ENCODE results near the gene TTC28.

The TTC28 gene

DNA sequence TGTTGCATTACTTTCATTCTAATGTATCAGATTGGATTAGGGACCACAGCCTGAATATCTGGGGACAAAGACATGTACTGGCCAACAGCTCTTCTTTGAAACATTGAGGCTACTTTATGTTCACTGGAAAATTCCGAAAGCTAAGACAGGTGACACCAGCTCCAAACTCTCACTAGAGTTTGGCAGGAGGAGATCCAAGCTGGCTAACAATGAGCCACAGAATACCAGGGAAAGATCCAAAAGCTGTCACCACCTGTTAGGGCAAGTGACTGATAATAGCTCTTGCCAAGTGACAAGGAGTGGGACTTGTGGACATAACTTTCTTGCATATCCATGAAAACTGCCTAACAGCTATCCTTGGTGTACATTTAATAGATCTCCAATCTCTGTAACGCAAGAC is 333.3 kb downstream of the TTC28 start:
- DNase-seq, result no peak

DNA sequence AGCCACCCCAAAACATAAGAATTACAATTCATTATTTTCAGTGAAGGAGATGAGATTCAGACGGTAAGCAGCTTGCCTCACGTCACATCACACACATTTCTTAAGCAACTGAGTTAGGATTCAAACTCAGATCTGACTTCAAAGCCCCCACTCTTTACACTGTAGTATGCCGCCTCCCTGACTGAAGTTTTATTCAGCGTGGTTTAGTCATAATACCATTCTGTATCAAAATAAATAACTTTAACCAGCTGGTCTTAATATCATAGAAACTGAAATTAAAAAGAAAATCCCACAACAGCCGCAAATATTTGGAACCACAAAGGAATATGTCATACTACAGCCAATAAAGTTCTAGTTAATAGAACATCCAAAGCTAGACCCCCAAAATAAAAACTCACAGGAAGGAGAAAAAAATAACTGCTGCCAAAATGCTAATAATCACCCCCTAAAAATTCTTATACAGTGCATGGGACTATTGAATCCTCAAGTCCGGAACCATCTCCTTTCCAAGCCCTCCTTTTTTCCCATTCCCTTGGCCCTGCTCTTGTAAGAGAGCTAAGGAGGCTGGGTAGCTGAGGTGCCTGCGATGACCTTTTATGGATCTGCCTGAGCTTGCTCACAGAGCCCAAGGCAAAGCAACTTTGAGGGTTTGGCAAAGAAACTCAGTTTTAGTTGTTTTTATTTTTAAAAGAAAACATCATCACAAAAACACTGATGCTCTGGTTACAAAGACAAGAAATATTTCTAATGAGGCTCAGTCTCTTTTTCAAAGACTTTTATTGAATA is 334.5 kb downstream of the TTC28 start:
- DNase-seq, result no peak

DNA sequence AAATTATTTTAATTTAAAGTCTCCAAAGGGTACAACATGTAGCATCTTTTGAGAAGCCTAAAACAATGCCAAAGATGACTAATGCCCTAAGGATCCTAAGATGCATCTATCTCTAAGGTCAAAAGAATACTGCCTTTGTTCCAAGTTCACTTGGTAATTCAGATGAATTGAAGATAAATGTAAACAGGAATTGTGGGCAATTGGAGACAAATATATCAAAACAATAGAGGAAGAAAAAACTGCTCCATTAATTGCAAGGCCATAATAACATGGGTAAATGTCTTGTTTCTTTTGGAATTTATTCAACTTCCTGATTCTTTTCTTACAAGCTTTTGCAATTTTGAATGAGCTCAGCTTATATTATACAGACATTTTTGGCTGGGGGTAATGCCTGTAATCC is 338.6 kb downstream of the TTC28 start:
- no peak for DNase-seq

DNA sequence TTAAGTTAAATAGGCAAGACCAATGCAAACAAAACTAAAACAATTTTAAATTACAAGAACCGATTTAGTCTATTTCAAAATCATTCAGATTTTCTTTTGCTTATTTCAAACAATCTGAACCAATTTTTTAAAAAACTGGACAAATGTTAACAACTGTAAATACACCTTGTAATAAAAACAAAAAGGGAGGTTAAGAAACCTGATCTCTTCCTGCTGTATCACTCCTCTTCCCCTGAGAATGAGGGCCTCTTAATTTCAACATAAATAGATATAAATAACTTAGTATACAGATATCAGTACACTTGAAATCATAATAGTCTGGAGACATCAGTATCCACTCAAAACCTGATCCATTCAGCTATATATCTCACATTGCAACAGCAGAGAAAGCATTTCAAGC is 346.6 kb downstream of the TTC28 start:
- DNase-seq, result peak; percentile 35

DNA sequence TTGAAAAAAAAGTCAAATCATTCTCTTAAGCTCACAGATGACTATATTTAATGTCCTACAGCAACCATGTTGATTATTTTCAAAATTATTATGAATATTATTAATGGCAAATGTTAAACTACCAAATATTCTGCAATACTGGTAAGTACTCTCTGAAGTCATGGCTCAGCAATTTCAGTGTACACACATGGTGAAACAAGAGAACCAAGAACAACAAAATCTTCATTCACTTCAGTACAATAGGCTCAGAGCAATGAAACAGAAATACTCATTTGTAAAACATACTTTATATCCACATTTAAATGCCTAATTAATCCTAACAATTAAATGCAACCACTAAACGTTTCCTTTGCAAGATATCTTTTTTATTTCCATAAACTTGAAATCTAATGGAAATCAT is 347.2 kb downstream of the TTC28 start:
- DNase-seq, result no peak

DNA sequence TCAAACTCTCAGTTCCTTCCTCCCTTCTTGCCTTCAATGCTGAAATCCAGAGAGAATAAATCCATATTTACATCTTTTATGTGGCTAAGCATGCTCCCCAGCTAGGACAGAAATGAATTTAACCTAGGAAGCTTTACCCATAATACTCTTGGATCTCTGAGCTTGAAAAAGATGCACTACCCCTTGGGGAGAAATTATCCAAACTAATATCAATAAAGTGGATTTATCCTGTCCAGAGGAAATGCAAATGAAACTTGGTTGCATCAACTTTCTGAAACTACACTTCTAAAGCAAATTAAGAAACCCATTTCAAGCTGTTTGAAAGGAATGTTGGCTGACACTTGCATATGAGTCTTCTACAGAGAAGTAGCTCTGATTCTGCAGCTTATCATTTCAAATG is 347.9 kb downstream of the TTC28 start:
- DNase-seq, result no peak

DNA sequence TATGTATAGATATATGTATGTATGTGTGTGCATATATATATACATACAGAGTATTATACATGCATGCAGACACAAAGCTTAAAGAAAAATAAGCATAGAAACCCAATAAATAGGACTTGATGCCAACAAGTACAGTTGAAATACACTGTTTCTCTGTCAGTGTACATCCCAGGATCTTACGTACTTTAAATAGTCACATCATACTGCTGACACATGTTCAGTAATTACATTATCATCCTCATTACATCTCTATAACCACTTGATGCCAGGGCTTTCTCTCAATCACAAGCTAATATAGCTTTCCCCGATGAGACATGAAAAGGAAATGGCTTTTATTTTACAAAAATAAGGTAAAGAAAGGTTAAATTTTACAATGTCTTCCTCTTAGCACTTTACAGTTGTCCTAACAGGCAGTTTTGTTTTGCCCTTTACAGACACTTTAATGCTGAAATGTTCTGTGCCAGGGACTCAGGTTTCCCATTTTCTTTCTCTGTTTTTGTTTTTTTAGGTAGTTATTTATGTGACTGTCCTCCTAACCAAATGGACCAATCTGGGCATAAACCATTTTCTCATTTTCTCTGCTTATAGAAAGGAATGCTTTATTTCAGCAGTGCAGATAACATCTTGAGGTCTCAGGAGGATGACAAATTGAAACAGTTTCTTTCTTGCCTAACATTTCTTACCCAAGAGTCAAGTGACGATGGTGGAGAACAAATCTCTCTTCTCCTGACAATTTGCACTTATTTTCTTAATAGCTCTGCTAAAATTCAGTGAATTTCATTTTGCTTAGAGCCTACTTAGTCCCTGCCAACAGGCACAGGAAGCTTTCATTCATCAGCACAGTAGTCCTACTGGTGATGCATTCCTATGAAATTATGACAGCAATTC is 350.2 kb downstream of the TTC28 start:
- DNase-seq, result no peak

DNA sequence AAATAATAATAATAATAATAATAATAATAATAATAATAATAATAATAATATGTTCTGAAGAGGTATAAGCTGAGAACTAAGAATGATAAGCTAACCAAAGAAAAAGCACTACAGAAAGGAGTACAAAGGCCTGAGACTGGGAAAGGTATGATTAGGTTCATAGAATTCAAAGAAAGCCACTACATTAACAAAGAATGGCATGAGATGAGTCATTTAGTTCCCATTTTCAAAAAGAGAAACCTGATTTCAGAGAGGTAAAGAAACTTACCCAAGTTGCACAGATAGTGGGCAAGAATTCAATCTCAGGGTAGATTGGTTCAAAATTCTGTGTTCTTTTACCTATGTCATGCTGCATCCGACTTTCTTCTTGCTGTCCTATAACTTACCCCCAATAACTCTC is 350.9 kb downstream of the TTC28 start:
- DNase-seq, result no peak

DNA sequence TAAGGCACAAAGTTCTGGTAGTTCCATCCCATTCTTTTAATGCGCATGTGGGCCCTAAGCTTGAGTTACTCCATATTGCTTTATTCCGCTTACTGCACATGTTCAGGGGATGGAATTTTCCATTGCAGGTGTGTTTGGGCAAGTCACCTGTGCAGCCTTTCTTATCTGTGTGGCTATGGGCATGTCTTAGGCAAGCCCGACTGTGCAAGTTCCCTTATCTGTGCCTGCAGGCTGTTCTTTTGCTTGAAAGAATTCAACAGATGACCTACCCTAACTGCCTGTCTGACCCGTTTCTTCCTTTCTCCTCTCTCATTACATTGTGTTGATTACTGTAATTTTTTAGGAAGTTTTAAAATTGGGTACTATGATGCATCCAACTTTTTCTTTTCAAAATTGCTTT is 363.6 kb downstream of the TTC28 start:
- DNase-seq, result no peak

DNA sequence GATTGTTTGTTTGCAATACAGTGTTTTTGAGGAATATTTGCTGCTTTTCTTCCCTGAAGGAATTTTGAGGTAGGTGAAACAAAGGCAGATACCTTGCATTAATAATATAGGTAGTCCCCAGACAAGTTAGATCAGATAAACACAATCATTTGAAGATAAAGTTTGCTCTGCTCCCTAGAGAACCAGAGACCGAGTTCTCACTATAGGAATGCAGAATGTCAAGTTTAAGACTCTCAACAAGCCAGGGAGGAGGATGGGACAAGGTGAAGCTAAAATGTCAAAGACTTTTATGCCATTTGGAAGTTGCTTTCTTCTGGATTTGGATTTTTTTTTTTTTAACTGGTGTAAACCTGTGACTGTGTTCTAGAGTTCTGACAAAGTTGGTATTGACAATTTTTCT is 364.7 kb downstream of the TTC28 start:
- no peak for DNase-seq

DNA sequence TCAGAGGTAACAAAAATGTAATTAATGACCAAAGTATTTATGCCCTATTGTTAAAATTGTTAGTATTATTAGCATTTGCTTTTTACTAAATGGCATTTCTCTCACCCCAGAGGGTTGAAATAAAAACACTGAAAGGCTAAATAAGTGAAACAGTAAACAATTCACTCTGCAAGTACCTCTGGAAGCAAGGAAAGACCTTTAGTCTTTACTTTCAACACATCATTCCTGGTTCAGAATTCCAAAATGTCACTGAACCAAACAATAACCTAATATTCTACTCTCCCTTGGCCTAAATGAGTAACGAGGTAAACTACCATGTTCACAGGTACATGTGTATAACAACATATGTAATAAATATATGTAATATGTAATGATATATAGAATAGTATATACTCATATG is 369.3 kb downstream of the TTC28 start:
- DNase-seq, result no peak

DNA sequence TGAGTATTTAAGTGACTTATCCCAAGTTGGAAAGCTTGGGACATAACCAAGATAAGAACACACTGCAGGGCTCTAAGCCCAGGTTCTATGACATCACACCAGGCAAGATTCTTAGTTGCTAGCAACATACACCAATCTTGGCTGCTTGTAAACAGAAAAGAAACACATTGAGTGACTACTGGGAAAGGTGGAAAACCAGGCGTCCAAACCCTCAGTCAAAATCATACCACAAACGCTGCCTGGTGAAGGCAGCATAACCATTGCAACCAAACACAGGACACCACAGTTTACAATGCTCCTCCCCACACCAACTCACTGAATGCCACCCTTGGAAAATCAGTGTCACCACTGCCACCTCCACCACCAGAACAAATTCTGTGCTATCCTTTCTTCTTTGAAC is 379.9 kb downstream of the TTC28 start:
- no peak for DNase-seq

DNA sequence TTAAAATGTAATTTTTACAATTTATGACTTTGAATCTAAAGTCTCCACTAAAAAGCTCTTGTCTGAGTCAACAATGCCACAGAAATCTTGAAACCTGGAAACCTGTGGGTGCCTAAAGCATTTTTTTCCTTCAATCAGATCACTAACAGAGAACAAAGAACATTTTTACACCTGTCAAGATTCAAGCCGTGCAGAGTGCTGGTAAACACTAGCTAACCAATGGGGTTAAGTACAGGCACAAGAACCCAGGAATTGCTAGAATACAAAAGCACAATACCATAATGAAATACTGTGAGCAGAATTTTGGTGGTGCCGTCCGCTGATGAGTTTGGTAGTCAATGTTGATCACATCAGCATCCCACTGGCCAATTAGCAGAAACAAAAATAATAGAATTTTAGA is 380.3 kb downstream of the TTC28 start:
- no peak for DNase-seq

DNA sequence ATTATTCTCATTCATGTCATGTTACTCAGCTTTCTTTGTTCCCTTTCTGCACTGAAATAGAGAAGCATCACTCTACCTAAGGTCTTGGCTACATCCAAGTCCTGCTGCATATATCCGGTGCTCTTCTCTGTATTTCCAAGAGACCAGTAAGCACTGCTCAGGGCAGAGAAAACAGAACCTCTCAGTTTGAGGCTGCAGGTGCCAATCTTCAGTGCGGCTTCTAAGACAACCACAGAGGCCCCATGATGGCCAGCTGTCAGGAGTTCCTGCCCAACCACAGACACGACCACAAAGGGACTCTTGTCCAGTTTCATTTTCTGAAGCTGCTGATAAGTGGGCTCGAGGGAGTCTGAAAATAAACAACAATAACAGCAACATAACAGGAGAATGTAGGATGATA is 382.1 kb downstream of the TTC28 start:
- no peak for DNase-seq

DNA sequence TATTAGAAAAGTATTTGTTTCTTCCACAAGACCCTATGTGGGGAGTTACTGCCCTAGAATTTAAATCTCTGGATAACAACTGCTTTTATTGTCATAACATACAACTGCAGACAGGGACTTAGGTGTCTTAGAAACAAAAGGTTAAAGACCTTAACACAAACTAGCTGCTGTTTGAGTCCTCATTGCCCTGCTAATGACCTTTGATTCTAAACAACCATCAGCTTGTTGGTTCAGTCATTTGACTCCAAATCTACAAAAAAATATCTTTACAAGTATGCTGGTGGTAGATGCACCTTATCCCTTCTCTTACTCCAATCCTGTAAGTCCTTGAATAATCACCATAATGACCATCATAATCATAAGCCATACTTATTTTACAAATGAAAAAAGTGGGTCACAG is 383.2 kb downstream of the TTC28 start:
- no peak for DNase-seq

DNA sequence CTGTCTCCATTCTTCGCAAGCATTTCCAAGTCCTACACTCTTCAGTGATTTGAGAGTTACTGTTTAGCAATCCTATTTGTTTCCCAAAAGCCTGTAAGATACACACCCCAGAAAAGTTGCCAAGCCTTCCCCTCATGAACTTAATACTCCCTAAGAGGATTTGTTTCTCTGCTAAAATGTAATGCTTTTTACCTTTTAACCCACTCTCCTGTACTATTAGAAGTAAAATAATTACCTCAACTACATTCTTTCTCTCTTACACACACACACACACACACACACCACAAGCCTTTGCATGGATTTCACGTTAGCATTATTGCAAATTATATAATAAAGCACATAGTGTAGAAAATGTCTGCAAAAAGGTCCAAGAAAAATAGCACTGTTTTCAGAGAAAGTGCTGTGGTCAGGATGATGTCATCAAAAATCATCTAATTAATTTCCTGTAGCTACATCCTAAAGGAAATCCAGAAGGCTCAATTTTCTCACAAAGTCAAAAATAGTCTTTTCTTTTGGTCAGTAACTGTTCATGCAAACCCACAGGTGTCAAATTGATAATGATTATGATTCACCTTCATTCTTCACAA is 396.5 kb downstream of the TTC28 start:
- no peak for DNase-seq

DNA sequence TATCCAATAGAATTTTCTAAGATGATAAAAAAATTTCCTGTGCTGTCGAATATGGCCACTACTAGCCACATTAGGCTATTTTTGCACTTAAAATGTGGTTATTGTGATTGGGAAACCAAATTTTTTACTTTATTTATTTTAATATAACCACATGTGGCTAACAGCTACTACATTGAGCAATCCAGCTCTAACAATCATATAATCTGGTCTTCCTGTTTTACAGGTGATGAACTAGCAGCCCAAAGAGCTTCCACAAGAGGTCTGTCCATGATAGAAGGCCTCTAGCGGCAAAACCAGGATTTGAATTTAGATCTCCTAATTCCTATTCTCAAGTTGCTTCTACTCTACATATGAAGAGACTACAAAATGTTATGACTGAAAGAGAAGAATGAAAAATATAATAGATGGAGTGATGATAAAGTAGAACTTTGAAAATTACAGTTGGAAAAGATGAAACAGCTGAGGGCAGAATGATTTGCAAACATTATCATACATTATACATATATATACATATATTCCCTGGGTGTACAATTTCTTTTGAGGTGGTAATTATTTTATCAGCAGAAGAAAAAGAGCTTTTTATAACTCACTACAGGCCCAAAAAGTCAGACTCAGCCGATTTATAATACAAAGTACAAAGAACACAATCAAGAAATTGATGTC is 397.1 kb downstream of the TTC28 start:
- DNase-seq, result no peak

DNA sequence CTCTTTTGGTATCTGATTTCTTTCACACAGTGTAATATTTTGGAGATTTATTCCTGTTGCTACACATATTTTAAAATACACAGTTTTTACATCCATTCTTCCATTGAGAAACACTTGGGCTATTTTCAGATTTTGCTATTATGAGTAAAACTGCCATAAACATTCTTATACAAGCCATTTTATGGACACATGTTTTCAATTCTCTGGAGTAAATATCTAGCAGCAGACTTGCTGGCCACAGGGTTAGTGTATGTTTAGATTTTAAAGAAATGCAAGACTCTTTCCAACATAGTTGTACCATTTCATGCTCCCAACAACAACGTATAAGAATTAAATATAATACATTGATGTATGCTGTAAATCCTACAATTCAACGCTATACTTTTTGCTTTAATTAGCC is 399.8 kb downstream of the TTC28 start:
- no peak for DNase-seq

DNA sequence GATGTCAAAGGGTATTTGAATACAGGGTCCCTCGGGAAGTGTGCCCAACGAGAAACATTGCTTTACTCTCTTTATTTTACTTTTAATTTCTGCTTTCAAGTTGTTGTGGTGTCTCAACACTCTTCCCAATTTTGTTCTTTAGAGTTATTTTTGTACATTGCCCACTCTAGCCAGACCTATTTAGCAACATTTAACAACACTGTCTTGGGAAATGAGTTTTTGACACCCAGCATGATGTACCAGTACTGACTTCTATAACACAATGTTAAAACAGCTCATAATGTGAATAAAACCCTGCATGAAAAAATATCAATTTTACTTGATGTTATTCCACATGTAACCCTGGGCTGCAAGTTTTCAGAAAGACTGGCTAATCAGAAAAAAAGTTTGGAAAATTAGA is 410.4 kb downstream of the TTC28 start:
- DNase-seq, result no peak

DNA sequence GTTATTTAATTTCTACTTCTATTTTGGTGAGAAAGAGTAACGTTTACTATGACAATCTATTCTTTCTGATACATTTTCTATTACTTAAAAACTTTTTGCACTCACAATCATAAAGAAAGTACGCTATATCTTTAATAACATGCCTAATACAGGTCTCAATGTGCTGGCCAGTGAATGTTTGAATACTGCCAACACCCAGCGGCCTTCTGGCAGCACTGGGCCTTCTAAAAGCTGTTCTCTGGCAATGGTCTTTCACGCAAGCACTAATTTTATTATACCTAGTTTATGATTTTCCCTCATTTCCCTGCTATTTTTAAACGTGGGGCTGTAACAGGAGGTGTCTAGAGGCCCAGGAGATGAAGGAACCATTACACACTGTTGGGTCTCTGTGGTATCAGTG is 410.8 kb downstream of the TTC28 start:
- DNase-seq, result no peak

DNA sequence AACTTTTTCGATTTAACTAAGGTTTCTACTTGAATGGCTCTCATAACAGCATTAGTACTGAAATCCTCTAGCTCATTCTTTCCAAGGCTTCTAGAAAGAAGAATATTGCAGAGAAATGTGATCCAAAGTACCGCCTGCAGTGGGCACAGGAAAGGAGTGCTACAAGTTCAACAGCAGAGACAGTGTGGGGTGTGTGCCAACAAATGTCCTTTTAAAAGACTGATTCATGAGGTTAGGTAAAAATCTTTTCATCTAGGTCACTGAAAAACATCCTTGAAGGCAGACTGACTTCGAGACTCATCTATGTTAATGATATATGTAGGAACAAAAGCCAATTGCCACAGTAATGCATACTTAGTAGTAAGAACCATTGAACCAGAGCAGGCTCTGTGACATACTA is 411.5 kb downstream of the TTC28 start:
- no peak for DNase-seq

DNA sequence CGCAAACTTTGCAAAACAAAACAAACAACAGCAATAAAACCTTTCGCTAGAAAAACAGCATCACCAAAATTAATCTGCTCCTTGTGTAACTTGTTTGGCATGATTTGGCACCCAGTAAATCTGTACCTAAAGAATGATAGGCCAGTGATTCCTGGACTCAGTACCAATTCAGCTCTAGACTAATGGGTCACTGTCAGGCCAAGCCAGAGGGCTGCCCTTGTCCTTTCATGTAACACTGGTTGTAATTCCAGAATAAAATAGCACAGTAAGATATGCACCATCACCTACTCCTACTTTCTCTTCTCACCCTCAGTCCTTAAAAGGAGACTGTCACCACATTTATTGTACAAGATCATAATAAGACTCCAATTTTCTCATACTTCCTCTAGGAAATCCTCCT is 419.0 kb downstream of the TTC28 start:
- no peak for DNase-seq

DNA sequence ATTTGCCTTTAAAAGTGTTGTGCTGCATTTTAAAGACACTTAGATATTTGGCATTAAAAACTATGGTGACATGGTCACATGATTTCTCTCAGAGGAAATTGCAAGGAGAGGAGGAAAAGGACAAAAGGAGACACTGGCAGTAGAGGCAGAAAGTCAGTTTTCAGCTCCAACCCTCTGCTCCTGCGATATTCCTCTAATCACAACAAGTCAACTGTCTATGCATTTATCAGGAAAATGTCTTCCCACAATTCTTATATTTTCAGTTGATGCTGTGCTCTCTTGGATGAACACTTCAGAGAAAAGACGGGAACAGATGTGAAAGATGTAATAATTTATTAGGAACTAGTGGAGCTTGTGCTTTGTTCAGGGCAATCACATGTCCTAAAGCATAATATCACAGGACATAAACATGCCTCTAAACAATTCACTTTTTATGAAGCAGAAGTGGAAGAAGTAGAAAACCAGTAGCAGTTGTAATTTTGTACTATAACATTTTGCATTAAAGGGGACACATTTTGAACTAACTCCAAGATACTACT is 419.8 kb downstream of the TTC28 start:
- no peak for DNase-seq

Data from NCI-H1105 (cell line).